Measurements from ENCODE around the gene SNTB2. TPM values are rescaled to one million over a fixed set of nuclear protein-coding genes. Genes with fewer than 3 reads are reported as not detected.

The SNTB2 gene
- total and polyA plus RNA-seq, 2 of the 4 experiments (the other 2 are of a cell fraction) = 23.5 to 47.5 TPM

GRCh38 chr16:69266334-69267063 is 79.5 kb downstream of the SNTB2 start:
- Histone ChIP-seq H3K27ac (ENCODE audit: insufficient read depth, low read length) (no peak overlapping the region), H3K14ac (replicated peaks; ENCODE audit: low read depth, low read length) (no peak overlapping the region), H3K36me3 (ENCODE audit: control insufficient read depth, insufficient read depth, low read length) (peaks cover 11% of the 10 kb centered on the region), H2BK5ac (ENCODE audit: low read depth, low read length, poor library complexity, severe bottlenecking) (no peak overlapping the region), H4K5ac (ENCODE audit: low read depth, low read length) (no peak overlapping the region), H2BK20ac (ENCODE audit: low read depth, low read length) (no peak overlapping the region), H4K20me1 (ENCODE audit: insufficient read depth, low read length) (peaks cover 8% of the 10 kb centered on the region; the same call in 1 of the 2 replicates), H3K4ac (ENCODE audit: low read depth, low read length) (no peak overlapping the region), H2AK5ac (ENCODE audit: low read depth, low read length) (no peak overlapping the region), H3K23ac (ENCODE audit: low read depth, low read length) (no peak overlapping the region), H2BK15ac (ENCODE audit: low read depth, low read length) (no peak overlapping the region), H3K79me1 (ENCODE audit: low read depth in 1 of 2, low read length in 2 of 2) (peaks cover 31 to 59% of the 10 kb centered on the region in 2 experiments), H3K9me3 (ENCODE audit: control insufficient read depth, insufficient read depth, low read length) (no peaks in the 10 kb centered on the region), H3K4me2 (ENCODE audit: low read depth, low read length) (no peak overlapping the region), H3K27me3 (ENCODE audit: control insufficient read depth, insufficient read depth, low read length) (no peaks in the 10 kb centered on the region), H3K4me3 (ENCODE audit: insufficient read depth, low read depth, low read length) (no peak overlapping the region), H2AFZ (replicated peaks; ENCODE audit: low read length, poor library complexity) (no peak overlapping the region), H3K9me1 (ENCODE audit: insufficient read depth, low read length) (peaks cover 4% of the 10 kb centered on the region), H4K8ac (ENCODE audit: low read depth in 2 of 2, low read length in 2 of 2) (no peak overlapping the region), H3K56ac (ENCODE audit: extremely low read depth, insufficient read depth, low read length) (no peak overlapping the region), H4K91ac (ENCODE audit: insufficient read depth, low read depth, low read length) (no peak overlapping the region), H3K4me1 (ENCODE audit: control insufficient read depth, insufficient read depth, low read length) (peaks cover 8% of the 10 kb centered on the region; the same call in 1 of the 2 replicates), H3K9ac (ENCODE audit: low read depth, low read length) (no peak overlapping the region), H2AK9ac (replicated peaks; ENCODE audit: low read depth, low read length, poor library complexity) (no peak overlapping the region), H2BK120ac (ENCODE audit: low read depth, low read length) (no peak overlapping the region), H3K18ac (ENCODE audit: low read depth, low read length) (no peak overlapping the region)
- no CpG with 5 or more reads among the region's 4 CpGs for WGBS, 2 experiments (ENCODE audit: extremely low coverage in 2 of 2, insufficient read length in 1 of 2)
- no TSS peak for BruUV-seq (replicated peaks)
- ATAC-seq (ENCODE audit: low read depth) (no peak), DNase-seq (no peak)
- dilution Hi-C loops (cut with HindIII; ENCODE audit: low sequenced_read_pairs, unreplicated experiment) (no loop called here), intact Hi-C loops (cut with micrococcal nuclease) (no loop called here), in situ Hi-C loops (cut with MboI; ENCODE audit: low sequenced_read_pairs) (no loop called here)
- CTCF ChIA-PET = interaction anchor here (0.6 kb wide), 1 partner anchor 1660 kb away, joined by 3 read pairs; no protein-coding TSS in a partner anchor
- POLR2A ChIA-PET (ENCODE audit: unreplicated experiment) = interaction anchor here (1.0 kb wide), 1 partner anchor 78 kb away, joined by 3 read pairs; no protein-coding TSS in a partner anchor
- TF ChIP-seq CEBPB (IDR thresholded peaks at IDR 0.05; ENCODE audit: low read depth, low read length) (no peak), USF2 (IDR thresholded peaks at IDR 0.05; ENCODE audit: low read depth, low read length) (no peak), BHLHE40 (IDR thresholded peaks at IDR 0.05; ENCODE audit: low read depth, low read length) (no peak), MXI1 (IDR thresholded peaks at IDR 0.05; ENCODE audit: borderline replicate concordance, low read depth, low read length) (no peak), POLR2A (IDR thresholded peaks at IDR 0.05; ENCODE audit: low read depth, low read length) (no peak), RFX5 (IDR thresholded peaks at IDR 0.05; ENCODE audit: low read depth, low read length) (no peak), RCOR1 (IDR thresholded peaks at IDR 0.05; ENCODE audit: insufficient replicate concordance, low read length) (no peak), CTCF (conservative IDR thresholded peaks at IDR 0.05; ENCODE audit: low read depth, low read length) (no peak)

All from IMR-90 (cell line).